Stimulated activated naive CD8-positive, alpha-beta T cell treated with anti-CD3 and anti-CD28 coated beads, Interleukin-15, amount 100 ng/mL, for 72 hours (primary cell): ENCODE measurements around the gene DAPP1.
A peak's percentile ranks its signal among the peaks of the same experiment; 100 is the strongest.

Experiments
- ATAC-seq: fragments of 150-1000 bp; cut with Tn5 transposase; 2 replicates; pipeline ENCODE4 v1.10.0; 2021; ENCODE audit warnings: mild to moderate bottlenecking, moderate library complexity
- DNase-seq, 2 donors: peaks; one replicate each; pipeline ENCODE4 v3.0.0; 2021 to 2022
- H3K27ac Mint-ChIP-seq, 2 donors: one replicate each; pipeline ENCODE4 v1.8.0; 2022; ENCODE audit warnings: mild to moderate bottlenecking in 2 of 2, mixed read lengths in 2 of 2, moderate library complexity in 2 of 2
- H3K27me3 Mint-ChIP-seq: one replicate; pipeline ENCODE4 v1.8.0; 2022; ENCODE audit warnings: mixed read lengths
- H3K4me1 Mint-ChIP-seq: one replicate; pipeline ENCODE4 v1.8.0; 2022; ENCODE audit warnings: mild to moderate bottlenecking, mixed read lengths
- H3K4me3 Mint-ChIP-seq, 2 donors: one replicate each; pipeline ENCODE4 v1.8.0; 2022; ENCODE audit warnings: mild to moderate bottlenecking in 2 of 2, mixed read lengths in 2 of 2, moderate library complexity in 1 of 2
- H3K9me3 Mint-ChIP-seq, 2 donors: one replicate each; pipeline ENCODE4 v1.8.0; 2022; ENCODE audit warnings: mixed read lengths in 2 of 2

The DAPP1 gene

GRCh38 chr4:99834569-99834968 lies 17.9 kb downstream of the DAPP1 start:
- no peak overlapping the region for H3K27ac Mint-ChIP-seq
- no peak overlapping the region for H3K4me3 Mint-ChIP-seq
- ATAC-seq: no peak
- no peaks in the 10 kb centered on the region for H3K27me3 Mint-ChIP-seq
- no peaks in the 10 kb centered on the region for H3K9me3 Mint-ChIP-seq
- no peak for DNase-seq
- H3K4me1 Mint-ChIP-seq: peaks cover 4% of the 10 kb centered on the region

GRCh38 chr4:99835942-99836341 lies 19.3 kb downstream of the DAPP1 start:
- ATAC-seq: no peak
- peaks cover 4% of the 10 kb centered on the region for H3K4me1 Mint-ChIP-seq
- DNase-seq: no peak
- H3K27ac Mint-ChIP-seq: peak overlapping the region in 1 of 2 donors; percentile 74
- no peaks in the 10 kb centered on the region for H3K9me3 Mint-ChIP-seq
- H3K4me3 Mint-ChIP-seq: no peak overlapping the region
- H3K27me3 Mint-ChIP-seq: no peaks in the 10 kb centered on the region

DNA sequence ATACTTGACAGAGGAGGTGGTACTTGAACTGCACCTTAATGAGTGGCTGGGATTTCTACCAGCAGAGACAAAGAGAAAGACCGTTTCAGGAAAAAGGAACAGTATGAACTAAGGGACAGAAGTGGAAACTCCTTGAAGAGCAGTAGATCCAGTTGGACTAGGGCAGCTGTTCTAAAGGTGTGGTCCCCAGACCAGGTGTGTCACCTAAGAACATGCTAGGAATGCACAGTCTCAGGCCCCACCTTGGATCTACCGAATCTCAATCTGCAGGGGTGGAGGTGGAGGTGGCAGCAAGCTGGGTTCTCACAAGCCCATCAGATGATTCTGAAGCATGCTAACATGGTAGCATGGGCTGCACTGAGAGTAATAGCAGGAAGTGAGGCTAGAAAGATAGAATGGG lies 22.3 kb downstream of the DAPP1 start:
- H3K9me3 Mint-ChIP-seq: no peaks in the 10 kb centered on the region
- DNase-seq (no peak), ATAC-seq (no peak)
- H3K4me1 Mint-ChIP-seq: peaks cover 16% of the 10 kb centered on the region
- H3K4me3 Mint-ChIP-seq: no peak overlapping the region
- H3K27ac Mint-ChIP-seq: no peak overlapping the region
- no peaks in the 10 kb centered on the region for H3K27me3 Mint-ChIP-seq

DNA sequence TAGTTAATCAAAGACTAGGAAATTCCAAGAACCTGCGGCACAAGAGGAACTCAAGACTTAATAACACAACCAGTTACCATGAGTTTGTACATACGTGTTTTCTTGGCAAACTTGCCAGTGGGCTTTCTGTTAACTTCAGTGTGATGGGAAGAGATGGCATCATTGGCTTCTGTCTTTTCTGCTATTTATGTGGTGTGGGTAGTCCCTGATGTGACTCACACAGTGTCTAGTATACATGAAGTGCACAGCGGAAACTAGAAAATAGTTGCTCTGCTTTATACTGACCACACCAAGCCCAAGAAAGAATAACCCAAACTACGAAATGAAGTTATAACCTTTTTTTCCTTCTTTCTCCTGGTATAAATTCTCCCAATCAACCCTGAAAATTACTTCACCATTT lies 24.5 kb downstream of the DAPP1 start:
- no peak overlapping the region for H3K4me3 Mint-ChIP-seq
- peaks cover 30% of the 10 kb centered on the region for H3K4me1 Mint-ChIP-seq
- ATAC-seq: peak; percentile 91
- no peak for DNase-seq
- H3K27me3 Mint-ChIP-seq: no peaks in the 10 kb centered on the region
- no peaks in the 10 kb centered on the region for H3K9me3 Mint-ChIP-seq
- no peak overlapping the region for H3K27ac Mint-ChIP-seq

- no peaks in the 10 kb centered on the region for H3K27me3 Mint-ChIP-seq
- H3K4me3 Mint-ChIP-seq: no peak overlapping the region
- DNase-seq (no peak), ATAC-seq (no peak)
- H3K9me3 Mint-ChIP-seq: no peaks in the 10 kb centered on the region
- no peak overlapping the region for H3K27ac Mint-ChIP-seq
- H3K4me1 Mint-ChIP-seq: peaks cover 52% of the 10 kb centered on the region
These were observed 26.8 kb downstream of the DAPP1 start for GRCh38 chr4:99843413-99843812.

DNA sequence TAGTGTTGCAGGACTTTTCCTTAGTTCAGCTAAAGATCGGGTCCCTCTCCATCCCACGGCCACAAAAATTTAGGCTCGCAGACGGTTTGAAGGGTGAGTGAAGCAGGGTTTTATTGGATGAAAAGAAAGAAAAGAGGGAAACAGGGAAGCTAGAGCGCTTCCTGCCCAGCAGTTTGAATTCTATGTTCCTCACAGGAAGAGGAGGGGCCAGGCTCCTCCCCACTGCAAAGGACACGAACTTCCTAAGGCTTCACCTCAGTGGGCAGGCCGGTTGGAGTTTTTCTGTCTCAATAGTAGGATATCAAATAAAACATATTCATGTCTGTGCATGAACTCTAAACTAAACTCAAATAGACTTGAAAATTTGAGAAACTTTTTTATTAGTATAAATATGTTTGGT lies 27.4 kb downstream of the DAPP1 start:
- H3K4me3 Mint-ChIP-seq: no peak overlapping the region
- H3K27ac Mint-ChIP-seq: no peak overlapping the region
- no peaks in the 10 kb centered on the region for H3K27me3 Mint-ChIP-seq
- DNase-seq: no peak
- peaks cover 59% of the 10 kb centered on the region for H3K4me1 Mint-ChIP-seq
- no peak for ATAC-seq
- no peaks in the 10 kb centered on the region for H3K9me3 Mint-ChIP-seq

GRCh38 chr4:99845179-99845578 lies 28.6 kb downstream of the DAPP1 start:
- Mint-ChIP-seq H3K27ac (peak overlapping the region; percentile 71 to 97), H3K9me3 (no peaks in the 10 kb centered on the region), H3K4me1 (peaks cover 70% of the 10 kb centered on the region), H3K4me3 (peak overlapping the region; percentile 12 to 50), H3K27me3 (no peaks in the 10 kb centered on the region)
- DNase-seq (no peak), ATAC-seq (no peak)

GRCh38 chr4:99845708-99846469 lies 29.3 kb downstream of the DAPP1 start:
- Mint-ChIP-seq H3K9me3 (no peaks in the 10 kb centered on the region), H3K4me1 (peaks cover 73% of the 10 kb centered on the region), H3K27ac (peak overlapping the region; percentile 71 to 97), H3K4me3 (peak overlapping the region; percentile 50 to 57), H3K27me3 (no peaks in the 10 kb centered on the region)
- ATAC-seq: peak; percentile 55
- DNase-seq: peak in 1 of 2 donors; percentile 30

DNA sequence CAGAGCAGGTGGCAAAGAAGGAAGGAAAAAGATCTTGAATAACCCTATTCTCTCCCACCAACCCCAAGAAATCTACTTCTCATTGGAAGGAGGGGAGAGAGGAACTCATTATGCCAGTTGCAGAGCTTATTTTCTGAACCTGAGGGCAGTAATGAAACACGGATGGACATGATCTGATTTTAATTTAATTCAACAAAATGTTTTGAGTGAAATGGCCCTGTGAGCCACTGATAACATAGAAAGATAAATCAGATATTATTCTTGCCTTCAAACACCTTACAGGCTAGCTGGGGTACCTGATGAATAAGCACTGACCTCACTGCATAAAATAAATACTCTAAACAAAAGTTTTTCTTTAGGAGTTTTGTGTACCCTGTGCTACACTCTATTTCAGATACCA lies 30.3 kb downstream of the DAPP1 start:
- Mint-ChIP-seq H3K27ac (peak overlapping the region; percentile 88 to 96), H3K9me3 (no peaks in the 10 kb centered on the region), H3K27me3 (no peaks in the 10 kb centered on the region), H3K4me1 (peaks cover 73% of the 10 kb centered on the region), H3K4me3 (peak overlapping the region; percentile 65 to 72)
- no peak for ATAC-seq
- no peak for DNase-seq

GRCh38 chr4:99847362-99847976 lies 30.8 kb downstream of the DAPP1 start:
- peak overlapping the region; percentile 88 to 96 for H3K27ac Mint-ChIP-seq

GRCh38 chr4:99848591-99849001 lies 32.0 kb downstream of the DAPP1 start:
- H3K4me1 Mint-ChIP-seq: peaks cover 83% of the 10 kb centered on the region
- H3K4me3 Mint-ChIP-seq: peak overlapping the region; percentile 58 to 72
- ATAC-seq (peak; percentile 65), DNase-seq (peak; percentile 29 to 59)
- H3K27ac Mint-ChIP-seq: peak overlapping the region; percentile 88 to 96
- H3K9me3 Mint-ChIP-seq: no peaks in the 10 kb centered on the region
- H3K27me3 Mint-ChIP-seq: no peaks in the 10 kb centered on the region

More at GRCh38 chr4:99847362-99847976, 30.8 kb downstream of the DAPP1 start:
- Mint-ChIP-seq H3K27me3 (no peaks in the 10 kb centered on the region), H3K9me3 (no peaks in the 10 kb centered on the region), H3K4me3 (peak overlapping the region; percentile 65 to 72), H3K4me1 (peaks cover 73% of the 10 kb centered on the region)
- peak; percentile 64 for ATAC-seq
- peak; percentile 29 to 55 for DNase-seq

DNA sequence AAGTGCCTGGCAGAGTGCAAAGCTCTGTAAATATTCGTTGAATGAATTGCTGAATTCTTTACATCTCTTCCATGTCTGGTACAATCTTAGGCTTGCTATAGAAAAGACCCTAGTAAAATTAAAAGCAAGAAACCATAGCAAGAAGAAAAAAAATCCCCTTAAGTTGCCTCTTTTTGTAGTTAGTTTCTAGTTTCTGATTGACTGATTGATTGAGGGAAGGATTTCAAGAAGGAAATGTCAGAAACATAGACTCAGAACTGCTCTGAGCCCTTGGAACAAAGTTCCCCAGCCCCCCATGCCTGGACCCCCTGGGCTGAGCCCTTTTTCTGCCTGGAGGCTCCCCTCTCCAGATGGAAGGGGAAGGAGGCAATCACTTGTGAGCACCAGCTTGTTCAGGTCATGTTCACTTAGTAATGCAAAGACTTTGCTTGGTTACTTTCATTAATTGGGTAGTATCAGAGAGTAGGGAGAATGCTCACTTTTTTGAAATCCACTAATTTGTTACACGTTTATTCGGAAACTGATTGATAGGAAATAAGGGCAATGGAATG lies 35.6 kb downstream of the DAPP1 start:
- ATAC-seq (peak; percentile 21), DNase-seq (peak in 1 of 2 donors; percentile 22)
- H3K9me3 Mint-ChIP-seq: no peaks in the 10 kb centered on the region
- H3K4me1 Mint-ChIP-seq: peaks cover 91% of the 10 kb centered on the region
- peak overlapping the region; percentile 69 to 81 for H3K4me3 Mint-ChIP-seq
- H3K27ac Mint-ChIP-seq: peak overlapping the region; percentile 88 to 97
- H3K27me3 Mint-ChIP-seq: no peaks in the 10 kb centered on the region

GRCh38 chr4:99853190-99853589 lies 36.6 kb downstream of the DAPP1 start:
- H3K4me1 Mint-ChIP-seq: peaks cover 85% of the 10 kb centered on the region

GRCh38 chr4:99853999-99854398 lies 37.4 kb downstream of the DAPP1 start:
- H3K27ac Mint-ChIP-seq: no peak overlapping the region
- no peak for ATAC-seq
- peaks cover 77% of the 10 kb centered on the region for H3K4me1 Mint-ChIP-seq
- no peak overlapping the region for H3K4me3 Mint-ChIP-seq
- DNase-seq: no peak
- H3K27me3 Mint-ChIP-seq: no peaks in the 10 kb centered on the region
- H3K9me3 Mint-ChIP-seq: no peaks in the 10 kb centered on the region

More at GRCh38 chr4:99853190-99853589, 36.6 kb downstream of the DAPP1 start:
- H3K27ac Mint-ChIP-seq: no peak overlapping the region
- ATAC-seq (no peak), DNase-seq (no peak)
- no peak overlapping the region for H3K4me3 Mint-ChIP-seq
- H3K27me3 Mint-ChIP-seq: no peaks in the 10 kb centered on the region
- no peaks in the 10 kb centered on the region for H3K9me3 Mint-ChIP-seq

- no peak for ATAC-seq
These were observed 39.1 kb downstream of the DAPP1 start for GRCh38 chr4:99855678-99856077.

DNA sequence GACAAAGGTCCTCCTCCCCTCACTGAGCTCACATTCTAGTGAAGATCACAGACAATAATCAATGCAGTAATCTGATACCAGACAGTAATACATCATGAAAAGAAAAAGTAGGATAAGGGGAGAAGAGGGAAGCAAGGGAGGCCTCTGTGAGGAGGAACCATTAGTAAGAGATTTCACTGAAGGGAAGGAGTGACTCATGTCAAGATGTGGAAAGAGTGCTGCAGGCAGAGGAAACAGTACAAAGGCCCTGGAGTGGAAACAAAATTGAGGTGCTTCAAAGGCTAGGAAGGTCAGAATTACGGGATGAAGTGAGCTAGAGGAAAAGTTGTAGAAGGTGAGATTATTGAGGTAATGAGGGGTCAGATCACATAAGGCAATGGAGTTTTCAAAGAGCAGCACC lies 39.5 kb downstream of the DAPP1 start:
- H3K4me3 Mint-ChIP-seq: peak overlapping the region; percentile 54
- DNase-seq: peak in 1 of 2 donors; percentile 18
- peak; percentile 55 for ATAC-seq
- H3K9me3 Mint-ChIP-seq: no peaks in the 10 kb centered on the region
- peaks cover 68% of the 10 kb centered on the region for H3K4me1 Mint-ChIP-seq
- no peaks in the 10 kb centered on the region for H3K27me3 Mint-ChIP-seq
- peak overlapping the region; percentile 4 to 78 for H3K27ac Mint-ChIP-seq

More at GRCh38 chr4:99855678-99856077, 39.1 kb downstream of the DAPP1 start:
- Mint-ChIP-seq H3K9me3 (no peaks in the 10 kb centered on the region), H3K27ac (peak overlapping the region in 1 of 2 donors; percentile 87), H3K27me3 (no peaks in the 10 kb centered on the region), H3K4me1 (peaks cover 71% of the 10 kb centered on the region), H3K4me3 (peak overlapping the region; percentile 39 to 65)
- no peak for DNase-seq
